Measurements from ENCODE around the gene ARGLU1.

DNA sequence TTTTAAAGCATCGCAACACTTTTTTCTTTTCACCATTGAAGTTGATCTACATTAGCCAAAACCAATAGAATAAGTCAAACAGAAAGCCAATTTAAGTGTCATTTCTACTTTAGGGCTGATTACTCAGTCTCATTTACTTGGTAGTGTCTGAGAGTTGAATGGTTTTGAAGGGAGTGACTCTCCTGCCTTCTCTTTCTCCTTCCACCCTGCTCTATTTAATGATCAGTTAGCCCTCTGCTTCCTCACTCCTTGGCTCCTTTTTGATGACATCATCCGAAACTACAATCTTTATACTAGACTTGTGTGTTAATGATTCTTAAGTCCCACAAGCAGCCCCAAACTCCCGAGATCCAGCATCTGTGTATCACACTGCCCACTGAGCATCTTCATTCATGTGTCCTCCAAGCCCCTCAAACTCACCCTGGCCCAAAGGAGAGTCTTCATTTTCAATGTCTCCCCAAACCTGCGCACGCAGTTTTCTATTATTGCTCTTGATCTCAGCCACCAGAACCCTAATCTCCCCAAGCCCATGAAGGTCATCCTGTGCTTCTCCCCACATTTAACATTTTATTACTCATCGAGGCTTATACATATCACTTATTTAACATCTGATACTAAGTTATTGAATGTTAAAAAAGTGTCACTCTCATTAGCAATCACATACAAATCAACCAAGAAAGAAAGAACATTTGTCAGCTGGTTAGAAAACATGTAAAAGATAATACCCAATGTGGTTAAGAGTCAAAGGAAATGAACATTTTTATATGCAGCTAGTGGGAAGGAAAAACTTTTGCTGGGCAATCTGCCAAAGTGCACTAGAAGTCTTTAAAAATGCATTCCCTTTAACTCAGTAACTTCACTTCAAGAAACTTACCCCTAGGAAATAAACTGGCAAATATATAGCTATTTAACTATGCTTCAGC is 32.2 kb upstream of the ARGLU1 start:
- TF ChIP-seq, protein P1, sequence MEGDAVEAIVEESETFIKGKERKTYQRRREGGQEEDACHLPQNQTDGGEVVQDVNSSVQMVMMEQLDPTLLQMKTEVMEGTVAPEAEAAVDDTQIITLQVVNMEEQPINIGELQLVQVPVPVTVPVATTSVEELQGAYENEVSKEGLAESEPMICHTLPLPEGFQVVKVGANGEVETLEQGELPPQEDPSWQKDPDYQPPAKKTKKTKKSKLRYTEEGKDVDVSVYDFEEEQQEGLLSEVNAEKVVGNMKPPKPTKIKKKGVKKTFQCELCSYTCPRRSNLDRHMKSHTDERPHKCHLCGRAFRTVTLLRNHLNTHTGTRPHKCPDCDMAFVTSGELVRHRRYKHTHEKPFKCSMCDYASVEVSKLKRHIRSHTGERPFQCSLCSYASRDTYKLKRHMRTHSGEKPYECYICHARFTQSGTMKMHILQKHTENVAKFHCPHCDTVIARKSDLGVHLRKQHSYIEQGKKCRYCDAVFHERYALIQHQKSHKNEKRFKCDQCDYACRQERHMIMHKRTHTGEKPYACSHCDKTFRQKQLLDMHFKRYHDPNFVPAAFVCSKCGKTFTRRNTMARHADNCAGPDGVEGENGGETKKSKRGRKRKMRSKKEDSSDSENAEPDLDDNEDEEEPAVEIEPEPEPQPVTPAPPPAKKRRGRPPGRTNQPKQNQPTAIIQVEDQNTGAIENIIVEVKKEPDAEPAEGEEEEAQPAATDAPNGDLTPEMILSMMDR (IDR thresholded peaks at IDR 0.05), result no peak
- no peak for TF ChIP-seq POLR2A (IDR thresholded peaks at IDR 0.05)
